Motor neuron (in vitro differentiated cells): Measurements from ENCODE around the gene VAC14. TPM values are rescaled to one million over a fixed set of nuclear protein-coding genes. Genes with fewer than 3 reads are reported as not detected.
"Not testable (repeated sequence)": the region's sequence is repeated elsewhere in the genome, so short reads cannot be mapped to it uniquely, and the experiment has no call there.

Experiments
- ATAC-seq, 8 experiments: fragments of 200-7000 bp; cut with Tn5 transposase; replicated peaks in 6 of 8; 2 replicates each; pipeline ENCODE4 v1.8.0; 2021; ENCODE audit warnings: mild to moderate bottlenecking in 8 of 8, moderate library complexity in 8 of 8
- H3K27ac ChIP-seq, 2 donors: fragments of 250-450 bp; sonication (Bioruptor Pico); 2 replicates each; pipeline ENCODE4 v1.9.0; 2021; ENCODE audit warnings: antibody characterized with exemption in 2 of 2, mild to moderate bottlenecking in 2 of 2, moderate library complexity in 1 of 2
- H3K4me1 ChIP-seq, 2 donors: fragments of 250-450 bp; sonication (Bioruptor Pico); replicated peaks in 1 of 2; 2 replicates each; pipeline ENCODE4 v1.6.1; 2021; ENCODE audit warnings: antibody characterized with exemption in 2 of 2, mild to moderate bottlenecking in 2 of 2, moderate library complexity in 1 of 2
- H3K4me3 ChIP-seq, 5 donors: fragments of 250-450 bp; sonication (Bioruptor Pico); 2 replicates each; pipeline ENCODE4 v1.9.0; 2021; ENCODE audit warnings: antibody characterized with exemption in 5 of 5, mild to moderate bottlenecking in 5 of 5, moderate library complexity in 4 of 5
- WGBS, 10 experiments: fragments of 450-650 bp; shearing (Covaris generic); methylation state at CpG; one replicate each; pipeline ENCODE4 v1.0.0; 2022; 5-methylcytosine and 5-hydroxymethylcytosine counted together
- in situ Hi-C, 9 experiments: fragments of 400-800 bp; cut with MboI; loops; one replicate each; pipeline ENCODE4 v1.15.0; 2021; ENCODE audit warnings: low sequenced_read_pairs in 9 of 9, low pct_unique_long_range_greater_than_20kb in 2 of 9; ENCODE audit not compliant: unreplicated experiment in 9 of 9
- total RNA-seq, 8 experiments: library from RNA; unstranded; fragments of 300-600 nt; gene quantifications; 2 replicates each; pipeline versions ENCODE4 v1.2.3 to v1.2.4, GENCODE V29; 2022

Gene VAC14
- total RNA-seq, 8 experiments from 2014 or later: 9.3 to 34.5 (median 17.0) TPM

DNA sequence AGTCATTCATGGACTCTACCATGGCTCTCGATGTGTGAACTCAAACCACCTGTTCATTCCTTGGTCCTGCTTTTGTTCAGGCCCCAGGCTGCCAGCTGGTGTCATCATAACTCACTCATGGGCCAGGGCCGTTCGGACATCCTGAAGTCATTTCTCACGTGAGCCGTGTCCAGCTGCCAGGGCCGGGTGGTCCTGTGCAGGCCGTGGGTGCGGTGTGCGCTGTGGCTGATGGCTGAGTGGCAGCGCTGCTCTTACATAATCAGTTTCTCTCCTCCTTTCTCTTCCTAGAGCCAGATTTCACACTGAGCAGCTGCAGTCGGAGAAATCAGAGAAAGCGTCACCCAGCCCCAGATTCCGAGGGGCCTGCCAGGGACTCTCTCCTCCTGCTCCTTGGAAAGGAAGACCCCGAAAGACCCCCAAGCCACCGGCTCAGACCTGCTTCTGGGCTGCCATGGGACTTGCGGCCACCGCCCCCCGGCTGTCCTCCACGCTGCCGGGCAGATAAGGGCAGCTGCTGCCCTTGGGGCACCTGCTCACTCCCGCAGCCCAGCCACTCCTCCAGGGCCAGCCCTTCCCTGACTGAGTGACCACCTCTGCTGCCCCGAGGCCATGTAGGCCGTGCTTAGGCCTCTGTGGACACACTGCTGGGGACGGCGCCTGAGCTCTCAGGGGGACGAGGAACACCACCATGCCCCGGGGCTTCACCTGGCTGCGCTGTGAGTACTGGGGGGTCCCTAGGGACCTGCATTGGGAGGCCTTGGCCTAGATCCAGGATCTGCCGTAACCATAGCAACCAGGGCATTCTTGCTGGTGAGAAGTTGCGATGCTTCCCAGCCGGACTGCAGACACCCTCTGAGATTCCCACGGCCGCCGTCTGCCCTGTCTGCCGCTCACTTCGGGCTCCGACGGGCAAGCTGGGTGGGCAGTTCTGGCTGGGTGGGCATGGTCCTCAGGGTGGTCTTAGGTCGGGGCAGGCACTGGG, 154.4 kb downstream of the VAC14 start, which contains the start of gene IL34:
Gene IL34 (plus strand): TSS at position 300 of the 982 bp plus-strand sequence. CDS start 389 bp downstream, at position 689.
- in situ Hi-C loops: loop anchor here in 1 of 9 experiments (25.0 kb wide), 1 partner anchor 284 kb away; no protein-coding TSS in a partner anchor
- WGBS, 10 experiments: 7 to 87% (median 41%) methylated on average over 1 to 10 of the region's 39 CpGs; no CpG with 5 or more reads in 2 of the 10 experiments
- Histone ChIP-seq H3K4me1 (peaks cover 14 to 16% of the 10 kb centered on the region in 2 donors), H3K4me3 (no peak within 1 kb of the TSS), H3K27ac (peak within 1 kb of the TSS; percentile 18 to 55)
- peak; percentile 30 to 91 (median 82) for ATAC-seq

DNA sequence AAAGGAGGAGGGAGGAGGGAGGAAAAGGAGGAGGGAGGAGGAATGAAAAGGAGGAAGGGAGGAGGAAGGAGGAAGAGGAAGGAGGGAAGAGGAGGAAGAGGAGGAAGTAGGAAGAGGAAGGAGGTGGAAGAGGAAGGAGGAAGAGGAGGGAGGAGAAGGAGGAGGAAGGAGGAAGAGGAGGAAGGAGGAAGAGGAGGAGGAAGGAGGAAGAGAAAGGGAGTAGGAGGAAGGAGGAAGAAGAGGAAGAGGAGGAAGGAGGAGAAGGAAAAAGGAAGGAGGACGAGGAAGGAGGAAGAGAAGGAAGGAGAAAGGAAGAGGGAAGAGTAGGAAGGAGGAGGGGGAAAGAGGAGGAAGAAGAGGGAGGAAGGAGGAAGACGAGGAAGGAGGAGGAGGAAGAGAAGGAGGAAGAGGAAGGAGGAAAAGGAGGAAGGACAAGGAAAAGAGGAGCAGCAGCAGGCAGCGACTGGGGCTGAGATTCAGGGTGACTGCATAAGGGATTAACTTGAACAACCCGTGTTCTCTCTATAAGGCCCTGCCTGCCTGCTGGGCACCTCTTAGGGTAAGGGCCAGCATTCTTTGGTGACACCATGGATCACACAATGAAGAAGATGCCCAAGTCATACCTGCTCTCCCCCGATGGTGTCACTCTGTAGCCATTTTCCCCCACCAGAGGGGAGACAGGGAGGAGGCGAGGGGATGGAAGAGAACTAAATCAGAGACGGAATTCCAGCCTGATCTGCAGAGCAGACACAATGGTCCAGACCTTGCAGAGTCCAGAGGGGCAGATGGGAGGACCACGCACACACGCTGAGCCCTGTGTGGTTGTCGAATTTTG, 156.0 kb downstream of the VAC14 start:
- 0 to 90% (median 63%) methylated on average over 1 to 7 of the region's 10 CpGs; no CpG with 5 or more reads in 1 of the 10 experiments for WGBS, 10 experiments
- no peak for ATAC-seq
- Histone ChIP-seq H3K27ac (no peak overlapping the region), H3K4me1 (peaks cover 14 to 16% of the 10 kb centered on the region in 2 donors), H3K4me3 (no peak overlapping the region)
- in situ Hi-C loops: loop anchor here in 1 of 9 experiments (25.0 kb wide), 1 partner anchor 283 kb away; no protein-coding TSS in a partner anchor

DNA sequence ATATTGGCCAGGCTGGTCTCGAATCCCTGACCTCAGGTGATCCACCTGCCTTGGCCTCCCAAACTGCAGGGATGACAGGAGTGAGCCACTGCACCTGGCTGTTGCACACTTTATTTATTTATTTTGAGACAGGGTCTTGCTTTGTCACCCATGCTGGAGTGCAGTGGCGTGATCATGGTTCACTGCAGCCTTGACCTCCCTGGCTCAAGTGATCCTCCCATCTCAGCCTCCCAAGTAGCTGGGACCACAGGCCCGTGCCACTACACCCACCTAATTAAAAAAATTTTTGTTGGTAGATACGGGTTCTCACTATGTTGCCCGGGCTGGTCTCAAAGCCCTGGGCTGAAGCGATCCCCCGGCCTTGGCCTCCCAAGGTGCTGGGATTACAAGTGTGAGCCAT, 157.7 kb downstream of the VAC14 start:
- not testable (repeated sequence) for H3K4me3 ChIP-seq, H3K27ac ChIP-seq, ATAC-seq
- 40 to 100% (median 77%) methylated on average over 2 to 7 of the region's 7 CpGs; no CpG with 5 or more reads in 2 of the 10 experiments for WGBS, 10 experiments
- in situ Hi-C loops: loop anchor here in 1 of 9 experiments (25.0 kb wide), 1 partner anchor 281 kb away; no protein-coding TSS in a partner anchor
- H3K4me1 ChIP-seq: peaks cover 14 to 16% of the 10 kb centered on the region in 2 donors

DNA sequence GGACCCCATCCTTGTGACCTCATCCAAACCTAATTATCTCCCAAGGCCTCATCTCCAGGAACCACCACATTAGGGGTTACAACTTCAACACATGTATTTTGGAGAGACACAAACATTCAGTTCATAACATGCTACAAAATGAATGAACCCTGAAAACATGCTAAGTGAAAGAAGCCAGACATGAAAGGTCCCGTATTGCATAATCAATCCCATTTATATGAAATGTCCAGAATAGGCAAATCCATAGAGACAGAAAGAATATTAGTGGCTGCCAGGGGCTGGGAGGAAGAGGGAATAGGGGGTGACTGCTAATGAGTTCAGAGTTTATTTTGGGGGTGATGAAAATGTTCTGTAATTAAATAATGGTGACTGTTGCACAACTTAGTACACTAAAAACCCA, 158.3 kb downstream of the VAC14 start:
- 0 to 100% (median 75%) methylated on average over 1 of the region's 1 CpG; no CpG with 5 or more reads in 4 of the 10 experiments for WGBS, 10 experiments
- in situ Hi-C loops: loop anchor here in 1 of 9 experiments (25.0 kb wide), 1 partner anchor 280 kb away; no protein-coding TSS in a partner anchor
- no peak for ATAC-seq

DNA sequence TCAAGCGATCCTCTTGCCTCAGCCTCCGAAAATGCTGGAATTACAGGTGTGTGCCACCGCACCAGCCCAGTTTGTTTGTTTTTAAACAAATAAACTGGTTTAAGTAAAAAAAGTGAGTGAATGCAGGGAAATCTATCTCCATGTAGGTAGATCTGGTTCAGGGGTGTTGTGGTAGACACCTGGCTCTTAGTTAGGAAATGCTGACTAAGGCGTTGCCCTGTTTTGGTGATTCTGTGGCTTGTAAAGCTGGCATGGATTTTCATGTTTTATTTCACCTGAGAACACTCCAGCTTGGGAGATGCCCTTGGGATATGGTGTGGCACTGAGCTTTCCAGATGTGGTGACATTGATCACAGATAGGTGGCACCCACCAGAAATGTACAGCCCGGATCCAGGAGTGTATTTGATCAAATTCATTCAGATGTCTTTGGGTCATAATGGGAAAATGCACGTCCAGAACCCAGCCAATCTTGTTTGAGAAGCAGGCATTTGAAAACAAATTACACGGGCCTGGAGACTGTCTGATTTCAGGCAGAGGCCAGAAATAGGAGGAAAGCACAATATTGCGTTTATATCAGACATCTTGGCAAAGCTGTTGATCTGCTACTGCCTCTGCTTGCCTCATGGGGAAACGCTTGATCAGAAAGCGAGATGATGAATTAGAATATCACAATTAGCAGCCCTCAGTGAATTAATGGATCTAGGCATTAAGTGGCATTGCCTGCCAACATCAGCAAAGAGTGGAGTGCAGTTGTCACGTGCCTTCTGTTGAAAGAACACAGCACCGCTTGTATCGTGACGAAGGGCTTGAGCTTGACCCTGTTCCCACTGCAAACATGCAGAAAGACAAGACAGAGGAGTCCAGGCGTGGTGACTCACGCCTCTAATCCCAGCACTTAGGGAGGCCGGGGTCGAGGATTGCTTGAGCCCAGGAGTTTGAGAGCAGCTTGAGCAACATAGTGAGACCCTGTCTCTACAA, 161.9 kb downstream of the VAC14 start:
- WGBS, 10 experiments: 40 to 81% (median 59%) methylated on average over 1 to 14 of the region's 18 CpGs; no CpG with 5 or more reads in 1 of the 10 experiments
- in situ Hi-C loops: loop anchor here in 1 of 9 experiments (25.0 kb wide), 1 partner anchor 277 kb away; no protein-coding TSS in a partner anchor
- H3K27ac ChIP-seq: no peak overlapping the region
- H3K4me3 ChIP-seq: no peak overlapping the region
- peaks cover 2 to 4% of the 10 kb centered on the region in 2 donors for H3K4me1 ChIP-seq
- peak in 6 of 8 experiments; percentile 51 to 95 (median 74) for ATAC-seq

More for the DNA sequence above, 158.3 kb downstream of the VAC14 start:
- no peak overlapping the region for H3K27ac ChIP-seq
- no peak overlapping the region for H3K4me3 ChIP-seq
- peaks cover 14 to 15% of the 10 kb centered on the region in 2 donors for H3K4me1 ChIP-seq

Other genes starting within 250 kb of the VAC14 start
- gene IL34, start 154.6 kb downstream of the VAC14 start, total RNA-seq: 1 to 10 TPM in 4 of 8 experiments, under 1 TPM in 4; 0.25 to 2.5 (median 1.00) TPM
- 100 to 1,000 TPM in 1 of 8 experiments, 10 to 100 TPM in 7; 11.7 to 109 (median 25.6) TPM for gene MTSS2, start 115.1 kb downstream of the VAC14 start, total RNA-seq